GM12878 (cell line): Measurements from ENCODE around the gene MSLN.

ENCODE experiments used
- CREM ChIP-seq: IDR thresholded peaks from 2 replicates; pipeline ENCODE4 v1.6.1; 2014; ENCODE audit warnings: antibody characterized with exemption, low read depth
- TCF7 ChIP-seq: IDR thresholded peaks from 2 replicates; pipeline ENCODE4 v1.6.1; 2014; ENCODE audit warnings: antibody characterized with exemption, borderline replicate concordance

GRCh38 chr16:767743-768235, 7.3 kb downstream of the MSLN start:
- TF ChIP-seq CREM (no peak), TCF7 (no peak)
